Activated naive CD8-positive, alpha-beta T cell treated with anti-CD3 and anti-CD28 coated beads, Interleukin-2, amount 10 ng/mL, durations not matched to agents 7 days and 5 days (primary cell): ENCODE data around the gene HOMEZ. TPM values are rescaled to one million over a fixed set of nuclear protein-coding genes. Genes with fewer than 3 reads are reported as not detected.
A peak's percentile ranks its signal among the peaks of the same experiment; 100 is the strongest.
"Not testable (repeated sequence)": the region's sequence is repeated elsewhere in the genome, so short reads cannot be mapped to it uniquely, and the experiment has no call there.

Experiments used
- ATAC-seq: fragments of 150-1000 bp; cut with Tn5 transposase; one replicate; pipeline ENCODE4 v1.10.0; 2021; ENCODE audit warnings: low read depth, moderate library complexity
- POLR2A ChIA-PET: fragments of 350-600 bp; sonication (Branson Sonifier 250); formaldehyde crosslinking; loops from one replicate; lab custom pipeline; 2021; ENCODE audit warnings: antibody characterized with exemption; lab: Charles Lee
- DNase-seq: peaks from one replicate; pipeline ENCODE4 v3.0.0; 2021
- H3K27ac Mint-ChIP-seq: one replicate; pipeline ENCODE4 v1.8.0; 2022; ENCODE audit warnings: mild to moderate bottlenecking, mixed read lengths
- H3K27me3 Mint-ChIP-seq: one replicate; pipeline ENCODE4 v1.8.0; 2022; ENCODE audit warnings: mild to moderate bottlenecking, moderate library complexity, mixed read lengths
- H3K36me3 Mint-ChIP-seq: one replicate; pipeline ENCODE4 v1.8.0; 2021; ENCODE audit warnings: mild to moderate bottlenecking, mixed read lengths
- H3K4me1 Mint-ChIP-seq: one replicate; pipeline ENCODE4 v1.8.0; 2021; ENCODE audit warnings: mixed read lengths
- H3K4me3 Mint-ChIP-seq: one replicate; pipeline ENCODE4 v1.8.0; 2022; ENCODE audit warnings: mild to moderate bottlenecking, moderate library complexity, mixed read lengths
- H3K9me3 Mint-ChIP-seq: one replicate; pipeline ENCODE4 v1.8.0; 2021; ENCODE audit warnings: mixed read lengths
- total RNA-seq, 2 experiments: library from RNA; stranded (reverse); gene quantifications; one replicate each; pipeline ENCODE4 v1.2.3, GENCODE V29; 2021

HOMEZ gene
- total RNA-seq = 10 to 100 TPM; 11.8 to 12.8 TPM

GRCh38 chr14:23286020-23286901 is at the start of gene HOMEZ:
TSS of gene HOMEZ (minus strand) at chr14:23286132. CDS start at chr14:23285952, 180 bp downstream.
- peak within 1 kb of the TSS; percentile 93 for H3K4me3 Mint-ChIP-seq
- no peaks in the 10 kb centered on the region for H3K9me3 Mint-ChIP-seq
- peaks cover 3% of the 10 kb centered on the region for H3K36me3 Mint-ChIP-seq
- H3K4me1 Mint-ChIP-seq = peaks cover 16% of the 10 kb centered on the region
- DNase-seq = peak; percentile 96
- H3K27ac Mint-ChIP-seq = peak within 1 kb of the TSS; percentile 89
- H3K27me3 Mint-ChIP-seq = no peaks in the 10 kb centered on the region
- POLR2A ChIA-PET = interaction anchor here (0.6 to 3.5 kb wide), 6 partner anchors 12 to 279 kb away, joined by 3 to 26 read pairs (median 8); partner anchors contain the start of genes ACIN1, C14orf119, PABPN1 and PPP1R3E
- peak; percentile 99 for ATAC-seq

- H3K9me3 Mint-ChIP-seq = peaks cover 3% of the 10 kb centered on the region
- DNase-seq (no peak), ATAC-seq (no peak)
- H3K36me3 Mint-ChIP-seq = no peaks in the 10 kb centered on the region
- H3K27ac Mint-ChIP-seq = no peak overlapping the region
- POLR2A ChIA-PET = no interaction called here
- H3K27me3 Mint-ChIP-seq = peaks cover 14% of the 10 kb centered on the region
- H3K4me3 Mint-ChIP-seq = no peak overlapping the region
- H3K4me1 Mint-ChIP-seq = no peaks in the 10 kb centered on the region
These were observed 49.7 kb upstream of the HOMEZ start for GRCh38 chr14:23335623-23336022.

- no peak overlapping the region for H3K27ac Mint-ChIP-seq
- no peak for DNase-seq
- H3K27me3 Mint-ChIP-seq = no peaks in the 10 kb centered on the region
- no peaks in the 10 kb centered on the region for H3K9me3 Mint-ChIP-seq
- peaks cover 7% of the 10 kb centered on the region for H3K4me1 Mint-ChIP-seq
- POLR2A ChIA-PET = no interaction called here
- H3K36me3 Mint-ChIP-seq = peaks cover 13% of the 10 kb centered on the region
- peak; percentile 66 for ATAC-seq
- H3K4me3 Mint-ChIP-seq = no peak overlapping the region
These were observed 42.2 kb upstream of the HOMEZ start for GRCh38 chr14:23327947-23328744.

GRCh38 chr14:23326491-23327332 is 40.8 kb upstream of the HOMEZ start:
- no peaks in the 10 kb centered on the region for H3K9me3 Mint-ChIP-seq
- ATAC-seq (no peak), DNase-seq (no peak)
- peaks cover 19% of the 10 kb centered on the region for H3K36me3 Mint-ChIP-seq
- no peak overlapping the region for H3K4me3 Mint-ChIP-seq
- no peaks in the 10 kb centered on the region for H3K27me3 Mint-ChIP-seq
- H3K4me1 Mint-ChIP-seq = peaks cover 16% of the 10 kb centered on the region
- POLR2A ChIA-PET = interaction anchor here (0.9 to 2.2 kb wide), 3 partner anchors 24 to 67 kb away, joined by 3 to 11 read pairs (median 3); partner anchors contain the start of gene PPP1R3E
- no peak overlapping the region for H3K27ac Mint-ChIP-seq

GRCh38 chr14:23325746-23326145 is 39.8 kb upstream of the HOMEZ start:
- H3K4me3 Mint-ChIP-seq, ATAC-seq, H3K27ac Mint-ChIP-seq, H3K27me3 Mint-ChIP-seq, H3K9me3 Mint-ChIP-seq, DNase-seq: not testable (repeated sequence)
- Mint-ChIP-seq H3K36me3 (peaks cover 19% of the 10 kb centered on the region), H3K4me1 (peaks cover 16% of the 10 kb centered on the region)
- POLR2A ChIA-PET = interaction anchor here (2.2 kb wide), 1 partner anchor 54 kb away, joined by 11 read pairs; no protein-coding TSS in a partner anchor

- ATAC-seq (no peak), DNase-seq (no peak)
- Mint-ChIP-seq H3K4me1 (peaks cover 24% of the 10 kb centered on the region), H3K27me3 (no peaks in the 10 kb centered on the region), H3K9me3 (no peaks in the 10 kb centered on the region), H3K4me3 (no peak overlapping the region), H3K36me3 (peaks cover 19% of the 10 kb centered on the region), H3K27ac (no peak overlapping the region)
- POLR2A ChIA-PET = interaction anchor here (1.1 kb wide), 1 partner anchor 55 kb away, joined by 3 read pairs; no protein-coding TSS in a partner anchor
These were observed 39.1 kb upstream of the HOMEZ start for GRCh38 chr14:23324993-23325392.

GRCh38 chr14:23324455-23324846 is 38.5 kb upstream of the HOMEZ start:
- DNase-seq (no peak), ATAC-seq (no peak)
- peaks cover 22% of the 10 kb centered on the region for H3K36me3 Mint-ChIP-seq
- no peaks in the 10 kb centered on the region for H3K27me3 Mint-ChIP-seq
- no peak overlapping the region for H3K4me3 Mint-ChIP-seq
- H3K27ac Mint-ChIP-seq = no peak overlapping the region
- POLR2A ChIA-PET = interaction anchor here (1.1 kb wide), 1 partner anchor 56 kb away, joined by 3 read pairs; no protein-coding TSS in a partner anchor
- peaks cover 29% of the 10 kb centered on the region for H3K4me1 Mint-ChIP-seq
- H3K9me3 Mint-ChIP-seq = no peaks in the 10 kb centered on the region

GRCh38 chr14:23323838-23324454 is 38.0 kb upstream of the HOMEZ start:
- Mint-ChIP-seq H3K27ac (no peak overlapping the region), H3K9me3 (no peaks in the 10 kb centered on the region), H3K4me1 (peaks cover 29% of the 10 kb centered on the region), H3K4me3 (no peak overlapping the region), H3K36me3 (peaks cover 22% of the 10 kb centered on the region), H3K27me3 (no peaks in the 10 kb centered on the region)
- POLR2A ChIA-PET = interaction anchor here (1.1 to 6.4 kb wide), 2 partner anchors 22 to 56 kb away, joined by 3 to 182 read pairs; partner anchors contain the start of gene PPP1R3E
- ATAC-seq (no peak), DNase-seq (no peak)

GRCh38 chr14:23322568-23323517 is 36.9 kb upstream of the HOMEZ start:
- no peak for ATAC-seq
- POLR2A ChIA-PET = interaction anchor here (1.0 to 6.4 kb wide), 8 partner anchors 20 to 316 kb away, joined by 3 to 182 read pairs (median 18); partner anchors contain the start of genes ACIN1, C14orf119, CEBPE and HOMEZ
- DNase-seq = no peak
- peak overlapping the region; percentile 90 for H3K27ac Mint-ChIP-seq
- peak overlapping the region; percentile 94 for H3K4me3 Mint-ChIP-seq
- H3K27me3 Mint-ChIP-seq = no peaks in the 10 kb centered on the region
- H3K4me1 Mint-ChIP-seq = peaks cover 27% of the 10 kb centered on the region
- H3K9me3 Mint-ChIP-seq = no peaks in the 10 kb centered on the region
- peaks cover 22% of the 10 kb centered on the region for H3K36me3 Mint-ChIP-seq

GRCh38 chr14:23321572-23322547 is 35.9 kb upstream of the HOMEZ start:
- H3K27ac Mint-ChIP-seq = peak overlapping the region; percentile 90
- DNase-seq (peak; percentile 59), ATAC-seq (no peak)
- POLR2A ChIA-PET = interaction anchor here (0.5 to 6.4 kb wide), 22 partner anchors 12 to 1883 kb away, joined by 3 to 182 read pairs (median 5); partner anchors contain the start of genes ACIN1, BCL2L2, C14orf119 and CEBPE
- H3K9me3 Mint-ChIP-seq = no peaks in the 10 kb centered on the region
- H3K4me3 Mint-ChIP-seq = peak overlapping the region; percentile 94
- H3K27me3 Mint-ChIP-seq = no peaks in the 10 kb centered on the region
- peaks cover 22% of the 10 kb centered on the region for H3K36me3 Mint-ChIP-seq
- H3K4me1 Mint-ChIP-seq = peaks cover 27% of the 10 kb centered on the region
